Measurements from ENCODE around the gene PIAS2. TPM values are rescaled to one million over a fixed set of nuclear protein-coding genes. Genes with fewer than 3 reads are reported as not detected.
"Not testable (repeated sequence)": the region's sequence is repeated elsewhere in the genome, so short reads cannot be mapped to it uniquely, and the experiment has no call there.

The PIAS2 gene
- polyA plus RNA-seq, 4 donors, result 22.5 to 30.9 (median 24.0) TPM

DNA sequence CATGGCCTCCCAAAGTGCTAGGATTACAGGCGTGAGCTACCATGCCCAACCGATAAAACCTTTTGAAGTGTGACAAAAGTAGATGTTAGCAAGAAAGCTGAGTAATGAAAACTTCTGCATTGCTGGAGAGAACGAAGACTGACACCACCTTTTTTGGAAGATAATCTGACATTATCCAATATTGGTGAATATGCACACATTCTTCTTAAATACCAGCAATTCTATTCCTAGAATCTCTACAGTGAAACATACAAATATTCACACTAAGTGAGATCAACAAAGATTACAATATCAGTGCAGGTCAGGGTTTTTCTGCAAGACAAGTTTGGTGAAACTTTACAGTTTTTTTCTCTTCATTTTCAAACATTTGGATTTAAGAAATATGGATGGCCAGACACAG lies 7.8 kb downstream of the PIAS2 start:
- DNase-seq (ENCODE audit: low read depth in 4 of 4, low spot score in 2 of 4), result no peak

DNA sequence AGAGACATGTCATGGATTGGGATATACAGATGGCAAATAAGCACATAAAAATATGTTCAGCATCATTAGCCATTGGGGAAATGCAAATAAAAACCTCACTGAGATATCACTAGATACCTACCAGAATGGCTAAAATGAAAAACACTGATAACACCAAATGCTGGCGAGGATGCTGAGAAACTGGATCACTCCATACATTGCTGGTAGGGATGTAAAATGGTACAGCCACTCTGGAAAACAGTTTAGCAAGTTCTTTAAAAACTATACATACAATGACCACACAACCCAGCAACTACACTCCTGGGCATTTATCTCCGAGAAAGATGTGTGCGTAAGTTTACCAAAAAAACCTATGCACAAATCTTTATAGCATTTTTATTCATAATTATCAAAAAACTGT lies 13.9 kb downstream of the PIAS2 start:
- DNase-seq (ENCODE audit: low read depth in 4 of 4, low spot score in 2 of 4), result no peak

DNA sequence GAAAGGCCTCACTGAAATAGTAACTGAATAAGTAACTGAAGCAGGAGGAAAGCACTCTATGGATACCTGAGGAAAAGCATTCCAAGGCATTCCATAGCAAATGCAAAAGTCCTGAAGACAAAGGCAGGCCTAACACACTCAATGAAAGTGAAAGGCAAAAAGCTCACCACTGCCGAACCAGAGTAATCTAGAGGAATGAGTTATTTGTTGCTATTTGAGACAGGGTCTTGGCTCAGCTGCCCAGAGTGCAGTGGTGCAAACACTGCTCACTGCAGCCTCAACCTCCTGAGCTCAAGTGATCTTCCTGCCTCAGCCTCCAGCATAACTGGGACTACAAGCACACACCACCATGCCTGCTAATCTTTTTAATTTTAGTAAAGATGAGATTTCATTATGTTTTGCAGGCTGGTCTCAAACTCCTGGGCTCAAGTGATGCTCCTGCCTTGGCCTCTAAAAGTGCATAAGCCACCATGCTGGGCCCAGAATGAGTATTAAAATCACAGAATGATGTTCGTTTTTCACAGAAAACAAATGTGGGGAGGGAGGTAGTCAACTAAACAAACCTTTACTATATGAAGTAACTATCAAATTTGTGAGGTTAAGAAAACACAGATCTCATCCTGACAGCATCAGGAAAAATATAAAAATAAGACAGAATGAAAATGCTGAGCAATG lies 17.9 kb downstream of the PIAS2 start:
- DNase-seq (ENCODE audit: low read depth in 4 of 4, low spot score in 2 of 4), result peak in 1 of 4 donors; percentile 8

DNA sequence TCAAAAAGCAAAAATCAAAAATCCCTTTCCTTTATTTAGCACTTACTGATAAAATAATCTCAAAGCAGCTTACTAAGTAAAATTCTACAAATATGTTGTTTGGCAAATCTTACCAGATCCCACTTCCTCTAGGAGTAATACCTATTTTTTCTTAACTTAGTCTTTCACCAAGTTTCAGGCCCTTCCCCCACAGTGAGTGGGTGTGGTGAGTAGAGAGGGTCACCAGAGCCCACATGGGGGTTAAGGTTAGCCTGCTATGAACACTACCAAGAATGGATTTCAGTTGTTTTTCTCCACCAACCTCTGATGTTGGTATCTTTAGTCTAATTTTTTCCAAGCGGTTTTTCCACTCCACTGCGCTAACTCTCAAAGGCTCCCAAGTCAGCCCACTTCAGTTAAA lies 23.2 kb downstream of the PIAS2 start:
- no peak for DNase-seq (ENCODE audit: low read depth in 4 of 4, low spot score in 2 of 4)

DNA sequence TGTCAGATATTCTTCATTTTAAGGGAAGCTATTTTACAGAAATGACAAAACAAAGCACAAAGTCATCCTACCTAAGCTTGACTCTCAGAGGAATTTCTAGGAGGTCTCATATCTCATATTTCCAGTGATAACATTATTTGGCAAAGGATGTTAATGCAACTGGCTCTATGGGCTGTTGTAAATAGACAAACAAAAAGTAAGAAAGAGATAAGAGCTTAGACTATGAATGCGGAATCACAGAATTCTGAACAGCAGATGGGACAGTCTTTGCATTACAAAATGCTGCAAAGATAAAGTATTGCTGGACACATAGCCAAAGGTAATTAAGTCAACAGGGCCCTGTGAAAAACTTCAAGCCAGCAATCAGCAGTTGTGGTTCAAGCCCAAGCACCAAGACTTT lies 23.9 kb downstream of the PIAS2 start:
- no peak for DNase-seq (ENCODE audit: low read depth in 4 of 4, low spot score in 2 of 4)

DNA sequence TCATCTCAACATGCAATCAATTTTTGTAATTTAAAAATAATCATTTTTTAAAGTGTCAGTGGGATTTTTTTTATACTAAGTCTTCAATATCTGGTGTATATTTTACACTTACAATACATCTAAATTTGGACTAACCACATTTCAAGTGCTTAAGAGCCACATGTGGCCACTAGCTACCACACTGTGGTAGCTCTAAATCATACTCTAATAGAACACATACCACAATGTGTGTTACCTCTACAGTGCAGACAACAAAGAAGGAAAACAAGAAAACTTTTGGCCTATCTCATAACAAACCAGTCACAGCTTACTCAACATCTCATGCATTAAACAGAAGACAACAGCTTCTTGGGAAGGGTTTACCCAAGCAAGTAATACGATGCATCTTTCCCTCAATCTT lies 24.5 kb downstream of the PIAS2 start:
- DNase-seq (ENCODE audit: low read depth in 4 of 4, low spot score in 2 of 4), result no peak

DNA sequence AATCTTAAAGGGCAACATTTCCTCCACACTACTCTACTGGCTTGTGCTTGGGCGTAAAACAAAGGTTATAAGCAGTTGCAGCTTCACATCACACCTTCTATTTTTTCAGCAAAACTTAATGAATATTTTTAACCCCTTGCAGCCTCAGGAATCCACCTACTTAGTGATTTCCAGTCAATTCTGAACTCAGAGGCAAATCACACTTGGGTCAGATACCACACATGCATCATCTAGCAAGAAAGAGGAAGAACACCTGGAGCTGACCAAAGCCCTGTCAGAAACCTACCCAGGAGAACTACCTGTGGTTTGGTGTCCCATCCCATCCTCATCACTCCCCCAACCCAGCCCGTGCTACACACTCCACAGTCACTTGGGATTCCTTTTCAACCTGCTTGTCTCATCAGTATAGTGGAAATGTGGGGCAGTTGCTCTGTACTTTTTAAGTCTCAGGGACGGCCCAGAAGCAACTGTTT lies 25.5 kb downstream of the PIAS2 start:
- DNase-seq (ENCODE audit: low read depth in 4 of 4, low spot score in 2 of 4), result no peak

DNA sequence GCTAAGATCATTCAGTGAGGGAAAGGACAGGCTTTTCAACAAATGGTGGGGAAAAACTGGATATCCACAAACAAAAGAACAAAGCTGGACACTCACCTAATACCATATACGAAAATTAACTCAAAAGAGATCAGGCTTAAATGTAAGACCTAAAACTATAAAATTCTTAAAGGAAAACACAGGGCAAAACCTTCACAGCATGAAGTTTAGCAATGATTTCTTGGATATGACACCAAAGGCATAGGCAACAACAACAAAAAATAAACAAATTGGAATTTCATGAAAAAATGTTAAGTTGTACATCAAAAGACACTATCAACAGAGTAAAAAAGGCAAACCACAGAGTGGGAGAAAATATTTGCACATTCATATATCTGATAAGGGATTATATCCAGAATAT lies 28.3 kb downstream of the PIAS2 start:
- DNase-seq (ENCODE audit: low read depth in 4 of 4, low spot score in 2 of 4), result no peak

DNA sequence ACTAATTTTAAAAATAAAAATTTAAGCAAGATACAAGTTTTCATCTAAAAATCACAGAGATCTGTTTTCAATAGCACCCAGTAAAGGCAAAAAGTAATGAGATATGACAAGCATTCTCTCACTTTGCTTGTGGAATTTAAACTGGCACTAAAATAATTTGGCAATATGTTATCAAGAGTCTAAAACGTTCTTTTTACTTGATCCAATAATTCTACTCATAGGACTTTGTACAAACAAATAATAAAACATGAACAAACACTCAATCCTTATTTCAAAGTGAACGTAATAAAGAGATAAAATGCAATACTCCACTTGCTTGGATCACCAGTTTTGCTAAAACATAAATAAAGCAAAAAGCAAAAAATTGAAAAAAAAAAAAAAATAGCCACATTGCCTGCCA lies 30.4 kb downstream of the PIAS2 start:
- DNase-seq (ENCODE audit: low read depth in 4 of 4, low spot score in 2 of 4), result no peak

DNA sequence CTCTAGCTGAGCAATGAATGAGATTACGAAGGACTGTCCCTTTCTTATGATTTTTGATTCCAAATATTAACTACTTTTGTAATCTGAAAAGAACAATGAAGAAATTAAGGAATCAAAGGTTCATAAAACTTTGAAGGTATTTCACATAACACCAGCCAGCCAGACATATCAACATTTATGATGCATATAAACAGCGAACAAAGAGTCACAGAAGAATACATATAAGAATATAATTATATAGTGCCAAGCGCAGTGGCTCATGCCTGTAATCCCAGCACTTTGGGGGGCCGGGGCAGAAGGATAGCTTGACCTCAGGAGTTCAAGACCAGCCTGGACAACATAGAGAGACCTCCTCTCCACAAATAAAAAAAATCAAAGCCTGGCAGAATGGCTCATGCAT lies 34.1 kb downstream of the PIAS2 start:
- no peak for DNase-seq (ENCODE audit: low read depth in 4 of 4, low spot score in 2 of 4)

DNA sequence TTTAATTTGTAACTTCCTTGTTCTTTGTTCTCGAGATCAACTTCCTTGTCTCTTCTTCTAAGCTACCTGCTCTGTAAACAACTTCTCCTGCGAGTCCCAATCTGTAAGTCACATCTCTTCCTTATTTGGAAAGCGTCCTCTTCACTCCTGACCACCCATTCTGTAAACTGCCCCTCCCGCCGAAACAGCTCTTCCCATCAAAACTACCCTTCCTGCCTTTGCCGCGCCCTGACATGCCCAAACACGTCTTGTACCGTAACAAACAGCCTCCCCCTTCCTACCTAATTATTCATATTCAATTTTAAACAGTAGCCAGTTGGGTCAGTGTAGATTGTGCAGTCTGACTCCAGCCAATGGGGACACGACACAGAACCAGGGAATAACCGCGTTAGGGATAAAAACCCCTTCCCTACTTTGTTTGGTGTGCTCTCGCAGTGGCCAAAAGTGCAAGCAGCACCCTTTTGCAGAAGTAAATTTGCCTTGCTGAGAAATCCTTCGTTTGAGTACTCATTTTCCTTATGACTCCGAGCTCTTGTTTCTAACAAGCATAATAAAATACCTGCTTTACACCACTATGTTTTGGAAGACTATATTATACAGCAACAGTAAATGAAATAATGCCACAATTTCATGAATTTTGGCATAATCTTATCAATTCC lies 39.8 kb downstream of the PIAS2 start:
- DNase-seq (ENCODE audit: low read depth in 4 of 4, low spot score in 2 of 4), result no peak

DNA sequence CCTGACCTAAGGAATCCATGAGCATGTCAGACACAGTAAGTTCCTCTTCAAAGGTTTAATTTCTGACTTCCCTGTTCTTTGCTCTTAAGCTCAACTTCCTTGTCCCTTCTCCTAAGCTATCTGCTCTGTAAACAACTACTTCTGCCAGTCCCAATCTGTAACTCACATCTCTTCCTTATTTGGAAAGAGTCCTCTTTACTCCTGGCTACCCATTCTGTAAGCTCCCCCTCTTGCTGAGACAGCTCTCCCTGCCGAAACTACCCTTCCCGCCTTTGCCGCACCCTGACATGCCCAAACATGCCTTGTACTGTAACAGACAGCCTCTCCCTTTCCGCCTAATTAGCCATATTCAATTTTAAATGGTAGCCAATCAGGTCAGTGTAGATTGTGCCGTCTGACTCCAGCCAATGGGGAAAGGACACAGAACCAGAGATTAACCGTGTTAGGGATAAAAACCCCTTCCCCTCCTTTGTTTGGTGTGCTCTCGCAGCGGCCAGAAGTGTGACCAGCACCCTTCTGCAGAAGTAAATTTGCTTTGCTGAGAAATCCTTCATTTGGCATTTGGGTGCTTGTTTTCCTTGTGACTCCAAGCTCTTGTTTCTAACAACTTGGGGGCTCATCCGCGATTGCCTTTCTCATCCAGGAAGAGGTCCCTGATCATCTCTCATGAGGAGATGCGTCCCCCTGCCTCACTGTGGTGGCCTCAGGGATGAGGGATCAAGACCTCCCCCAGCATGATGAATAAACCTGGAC lies 49.0 kb downstream of the PIAS2 start:
- DNase-seq (ENCODE audit: low read depth in 4 of 4, low spot score in 2 of 4), result no peak

DNA sequence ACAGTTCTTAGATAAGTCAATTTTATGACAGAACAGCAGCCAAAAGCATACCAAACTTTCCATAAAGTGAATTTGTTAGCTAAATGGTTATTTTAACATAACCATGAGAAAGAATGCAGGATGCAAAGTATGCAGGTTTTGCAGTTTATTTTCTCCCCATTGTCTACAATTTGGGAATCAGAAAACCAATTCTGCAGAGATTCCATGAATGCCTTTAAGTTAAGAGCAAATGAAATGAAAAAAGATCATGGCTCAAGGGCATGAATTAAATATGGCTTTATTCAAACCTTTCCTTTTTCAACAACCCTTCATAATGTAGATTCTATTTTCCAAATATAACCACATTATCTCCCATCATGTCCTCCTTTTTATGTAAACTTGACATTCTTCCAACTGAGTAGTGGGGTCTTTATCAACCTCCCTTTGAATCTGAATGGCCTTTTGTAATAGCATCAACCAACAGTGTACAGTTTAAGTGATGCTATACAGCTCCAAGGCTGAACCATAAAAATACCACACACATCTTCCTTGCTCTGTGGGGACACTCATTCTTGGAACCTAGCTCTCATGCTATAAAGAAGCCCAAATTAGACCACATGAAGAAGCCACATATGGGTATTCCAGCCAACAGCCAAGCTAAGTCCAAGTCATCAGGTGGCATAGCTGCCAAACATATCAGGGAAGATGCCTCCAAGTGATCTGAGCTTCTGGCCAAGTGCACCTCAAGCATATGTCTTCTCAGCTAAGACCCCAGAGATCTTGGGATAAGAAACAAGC lies 49.8 kb downstream of the PIAS2 start:
- DNase-seq (ENCODE audit: low read depth in 4 of 4, low spot score in 2 of 4), result no peak

DNA sequence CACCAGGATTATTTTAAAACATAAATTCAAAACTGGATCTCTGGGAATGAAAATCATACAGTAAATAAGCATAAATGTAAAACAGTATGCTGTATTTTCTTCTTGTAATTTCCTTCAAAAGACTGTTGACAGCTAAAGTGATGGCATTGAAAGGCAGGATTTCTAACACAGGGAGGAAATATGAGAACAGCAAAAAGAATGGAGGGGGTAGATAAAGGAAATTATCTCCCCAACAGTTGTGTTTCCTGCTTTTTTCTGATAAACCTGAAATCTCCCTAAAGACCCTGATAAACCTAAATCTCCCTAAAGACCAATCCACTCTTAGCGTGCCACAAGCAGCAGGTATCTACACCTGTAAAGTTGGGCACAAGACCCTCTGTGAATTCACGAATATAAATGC lies 50.8 kb downstream of the PIAS2 start:
- DNase-seq (ENCODE audit: low read depth in 4 of 4, low spot score in 2 of 4), result no peak

DNA sequence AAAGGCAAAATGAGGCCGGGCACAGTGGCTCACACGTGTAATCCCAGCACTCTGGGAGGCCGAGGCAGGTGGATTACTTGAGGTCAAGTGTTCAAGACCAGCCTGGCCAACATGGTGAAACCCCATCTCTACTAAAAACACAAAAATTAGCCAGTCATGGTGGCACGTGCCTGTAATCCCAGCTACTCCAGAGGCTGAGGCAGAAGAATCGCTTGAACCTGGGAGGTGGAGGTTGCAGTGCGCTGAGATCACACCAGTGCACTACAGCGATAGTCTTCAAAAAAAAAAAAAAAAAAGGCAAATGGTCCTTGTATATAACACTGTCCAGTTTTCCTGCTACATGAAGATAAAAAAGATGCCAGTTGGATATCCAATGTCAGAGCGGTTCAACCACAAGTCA lies 52.1 kb downstream of the PIAS2 start:
- DNase-seq (ENCODE audit: low read depth in 4 of 4, low spot score in 2 of 4), result not testable (repeated sequence)

DNA sequence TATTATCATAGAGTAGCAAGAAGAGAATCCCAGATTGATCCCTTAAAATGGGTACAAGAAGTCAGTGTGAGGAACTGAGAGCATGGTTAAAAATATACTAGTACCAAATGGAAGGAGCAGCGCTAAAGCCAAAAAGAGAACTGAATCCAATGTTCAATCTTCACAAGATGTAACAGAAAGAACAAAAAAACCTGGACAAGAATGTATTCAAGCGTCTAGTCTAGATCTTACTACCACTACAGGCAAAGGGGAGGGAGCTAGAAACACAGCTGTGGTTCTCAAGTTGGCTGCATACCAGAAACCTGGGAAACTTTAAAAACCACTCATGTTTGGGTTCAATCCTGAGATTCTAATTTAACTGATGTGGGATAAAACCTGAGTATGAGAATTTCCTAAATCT lies 57.5 kb downstream of the PIAS2 start:
- DNase-seq (ENCODE audit: low read depth in 4 of 4, low spot score in 2 of 4), result no peak

DNA sequence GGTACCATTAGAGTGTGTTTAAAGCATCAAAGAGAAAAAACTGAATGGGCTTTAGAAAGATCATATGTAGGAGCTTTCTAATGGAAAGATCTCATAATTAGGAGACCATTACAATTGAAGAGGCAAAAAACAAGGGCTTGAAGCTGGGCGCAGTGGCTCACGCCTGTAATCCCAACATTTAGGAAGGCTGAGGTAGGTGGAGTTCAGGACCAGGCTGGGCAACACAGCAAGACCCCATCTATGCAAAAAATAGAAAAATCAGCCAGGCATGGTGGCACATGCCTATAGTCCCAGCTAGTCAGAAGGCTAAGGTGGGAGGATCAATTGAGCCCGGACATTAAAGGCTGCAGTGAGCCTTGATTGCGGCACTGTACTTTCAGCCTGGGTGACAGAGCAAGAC lies 59.0 kb downstream of the PIAS2 start:
- DNase-seq (ENCODE audit: low read depth in 4 of 4, low spot score in 2 of 4), result no peak

DNA sequence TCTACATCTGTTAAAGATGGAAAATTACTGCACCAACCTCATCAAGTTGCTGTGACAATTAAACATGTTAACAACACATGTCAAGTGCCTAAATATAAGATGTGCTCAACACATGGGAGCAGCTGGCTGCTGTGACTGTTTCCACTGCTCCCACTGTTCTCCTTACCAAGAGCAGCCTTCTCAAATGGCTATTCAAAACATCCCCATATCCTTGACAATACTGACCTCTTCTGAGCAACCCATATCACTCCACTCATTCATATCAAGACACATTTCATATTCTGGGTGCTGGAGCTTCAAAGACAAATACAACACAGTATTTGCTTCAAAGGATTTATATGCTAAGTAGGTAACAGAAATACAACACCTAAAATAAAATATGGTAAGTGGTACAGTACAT lies 60.3 kb downstream of the PIAS2 start:
- peak in 1 of 4 donors; percentile 23 for DNase-seq (ENCODE audit: low read depth in 4 of 4, low spot score in 2 of 4)

DNA sequence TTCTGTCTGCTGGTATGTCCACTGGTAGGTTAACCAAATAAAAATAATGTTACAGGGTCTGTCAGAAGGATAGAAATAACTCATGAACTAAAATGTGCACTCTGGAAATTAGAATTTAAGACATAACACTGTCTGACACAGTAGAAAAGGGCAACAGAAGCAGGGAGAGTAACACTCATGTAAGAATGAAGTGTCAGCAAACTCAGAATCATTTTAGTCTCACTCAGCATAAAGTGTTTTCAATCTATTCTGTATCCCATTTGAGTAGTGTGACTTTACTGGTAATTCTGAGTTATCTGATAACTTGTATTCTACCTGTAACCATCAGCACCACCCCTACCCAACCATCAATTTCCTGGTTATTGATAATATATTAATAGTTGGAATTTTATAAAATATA lies 68.3 kb downstream of the PIAS2 start:
- no peak for DNase-seq (ENCODE audit: low read depth in 4 of 4, low spot score in 2 of 4)

DNA sequence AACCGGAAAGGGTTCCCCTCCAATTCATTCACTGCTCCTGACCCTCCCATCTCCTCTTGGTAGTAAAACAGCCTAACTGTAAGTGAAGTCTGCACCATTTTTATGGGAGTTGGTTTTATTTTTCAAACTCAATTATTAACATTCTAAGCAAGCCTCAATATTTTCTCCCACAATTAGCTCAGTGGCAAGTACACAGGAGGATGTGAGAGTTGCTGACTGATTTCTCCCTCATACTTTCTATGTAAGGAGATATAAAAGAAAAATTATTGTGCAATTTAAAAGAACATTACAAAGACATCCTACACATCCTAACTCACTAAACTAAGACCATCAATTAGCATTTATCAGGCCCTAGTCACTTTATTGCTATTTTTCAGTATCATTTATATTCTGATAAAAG lies 73.9 kb downstream of the PIAS2 start:
- no peak for DNase-seq (ENCODE audit: low read depth in 4 of 4, low spot score in 2 of 4)

DNA sequence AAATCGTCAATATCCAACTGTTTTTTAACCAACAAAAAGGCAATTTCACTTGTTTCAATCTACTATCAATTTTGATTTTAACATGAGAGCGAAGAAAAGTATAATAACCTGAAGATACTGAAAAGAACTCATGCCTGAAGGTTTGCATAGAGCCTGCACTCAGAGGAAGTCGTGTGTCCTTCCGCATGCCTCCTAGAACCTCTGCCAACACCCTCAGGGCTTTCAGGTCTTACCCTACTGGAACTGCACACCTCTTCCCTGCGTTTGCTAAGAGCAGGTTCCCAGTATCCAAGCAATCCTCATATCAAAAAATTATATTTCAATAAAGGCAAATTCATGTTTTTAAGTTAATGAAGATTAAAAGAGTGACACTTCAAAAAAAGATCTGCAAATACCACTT lies 74.7 kb downstream of the PIAS2 start:
- DNase-seq (ENCODE audit: low read depth in 4 of 4, low spot score in 2 of 4), result no peak

Data from left renal cortex interstitium (tissue), 4 donors.